Upper lobe of left lung (tissue), 6 donors: ENCODE data around the gene DAGLB. TPM values are rescaled to one million over a fixed set of nuclear protein-coding genes. Genes with fewer than 3 reads are reported as not detected.

Experiments
- ATAC-seq, 2 donors: fragments of 200-7000 bp; cut with Tn5 transposase; one replicate each; pipeline ENCODE4 v1.9.1; 2022; ENCODE audit warnings: mild to moderate bottlenecking in 2 of 2, moderate library complexity in 2 of 2; ENCODE audit not compliant: low FRiP score in 2 of 2
- DNase-seq, 2 donors: peaks; one replicate each; pipeline ENCODE4 v3.0.0-alpha.2; 2019 to 2020
- H3K27ac ChIP-seq, 4 donors: fragments of 200-600 bp; sonication (generic); one replicate each; pipeline ENCODE4 v1.5.1; 2016 to 2019
- H3K27me3 ChIP-seq, 4 donors: fragments of 200-600 bp; sonication (generic); one replicate each; pipeline ENCODE4 v1.5.1; 2017 to 2019
- H3K36me3 ChIP-seq, 4 donors: fragments of 200-600 bp; sonication (generic); one replicate each; pipeline ENCODE4 v1.5.1; 2016 to 2019
- H3K4me1 ChIP-seq, 4 donors: fragments of 200-600 bp; sonication (generic); one replicate each; pipeline ENCODE4 v1.5.1; 2018 to 2019
- H3K4me3 ChIP-seq, 4 donors: fragments of 200-600 bp; sonication (generic); one replicate each; pipeline ENCODE4 v1.5.1; 2017 to 2019; ENCODE audit warnings: mild to moderate bottlenecking in 2 of 4, moderate library complexity in 1 of 4
- H3K9me3 ChIP-seq, 4 donors: fragments of 200-600 bp; sonication (generic); one replicate each; pipeline ENCODE4 v1.5.1; 2018 to 2019
- EP300 ChIP-seq, 4 donors: sonication (generic); formaldehyde crosslinking; IDR thresholded peaks; one replicate each; pipeline ENCODE4 v1.5.1; 2017; ENCODE audit warnings: antibody characterized with exemption in 4 of 4, control low read depth in 2 of 4
- POLR2A ChIP-seq, 4 donors: fragments of 450-650 bp; IDR thresholded peaks; one replicate each; pipeline ENCODE4 v1.5.1; 2016 to 2017; ENCODE audit warnings: antibody characterized with exemption in 4 of 4, mild to moderate bottlenecking in 2 of 4
- POLR2AphosphoS5 ChIP-seq, 2 donors: sonication (generic); formaldehyde crosslinking; IDR thresholded peaks; one replicate each; pipeline ENCODE4 v1.5.1; 2017; ENCODE audit warnings: antibody characterized with exemption in 2 of 2
- WGBS, 2 donors: methylation state at CpG; one replicate each; pipeline ENCODE4 v1.1.5; 2017 to 2018; 5-methylcytosine and 5-hydroxymethylcytosine counted together
- total RNA-seq, 6 donors: library from RNA; depleted of rRNA in 4 of 6; stranded (reverse); fragments of >200 nt in 4 of 6; gene quantifications; one replicate each; pipeline versions ENCODE4 v1.1.0 to v1.2.1, GENCODE V29; 2016 to 2021
- TF ChIP-seq, protein P1 (sequence below), 6 experiments: fragments of 450-650 bp in 4 of 6; fragments of 200-600 bp in 2 of 6; sonication (generic) in 2 of 6; IDR thresholded peaks; one replicate each; pipeline ENCODE4 v1.5.1; 2016 to 2019; ENCODE audit warnings: antibody characterized with exemption in 6 of 6
- donor health status: DM: no; HTN: no; CAD: no; lungs with moderate emphysema.
- donor health status: DM: no; HTN: yes; CAD: no; lungs with severe emphysema.

Gene DAGLB
- total RNA-seq, 6 donors from 2014 or later, result 26.6 to 53.8 (median 36.7) TPM

GRCh38 chr7:6416516-6417145 lies 31.1 kb downstream of the DAGLB start:
- no peak for ATAC-seq
- Histone ChIP-seq H3K36me3 (peaks cover 26 to 86% (median 63%) of the 10 kb centered on the region in 4 donors), H3K4me1 (no peaks in the 10 kb centered on the region), H3K9me3 (no peaks in the 10 kb centered on the region), H3K27ac (no peak overlapping the region), H3K4me3 (no peak overlapping the region), H3K27me3 (no peaks in the 10 kb centered on the region)
- TF ChIP-seq POLR2A (IDR thresholded peaks at IDR 0.05) (no peak), EP300 (IDR thresholded peaks at IDR 0.05) (no peak), POLR2AphosphoS5 (IDR thresholded peaks at IDR 0.05) (no peak)
- TF ChIP-seq, protein P1, sequence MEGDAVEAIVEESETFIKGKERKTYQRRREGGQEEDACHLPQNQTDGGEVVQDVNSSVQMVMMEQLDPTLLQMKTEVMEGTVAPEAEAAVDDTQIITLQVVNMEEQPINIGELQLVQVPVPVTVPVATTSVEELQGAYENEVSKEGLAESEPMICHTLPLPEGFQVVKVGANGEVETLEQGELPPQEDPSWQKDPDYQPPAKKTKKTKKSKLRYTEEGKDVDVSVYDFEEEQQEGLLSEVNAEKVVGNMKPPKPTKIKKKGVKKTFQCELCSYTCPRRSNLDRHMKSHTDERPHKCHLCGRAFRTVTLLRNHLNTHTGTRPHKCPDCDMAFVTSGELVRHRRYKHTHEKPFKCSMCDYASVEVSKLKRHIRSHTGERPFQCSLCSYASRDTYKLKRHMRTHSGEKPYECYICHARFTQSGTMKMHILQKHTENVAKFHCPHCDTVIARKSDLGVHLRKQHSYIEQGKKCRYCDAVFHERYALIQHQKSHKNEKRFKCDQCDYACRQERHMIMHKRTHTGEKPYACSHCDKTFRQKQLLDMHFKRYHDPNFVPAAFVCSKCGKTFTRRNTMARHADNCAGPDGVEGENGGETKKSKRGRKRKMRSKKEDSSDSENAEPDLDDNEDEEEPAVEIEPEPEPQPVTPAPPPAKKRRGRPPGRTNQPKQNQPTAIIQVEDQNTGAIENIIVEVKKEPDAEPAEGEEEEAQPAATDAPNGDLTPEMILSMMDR (IDR thresholded peaks at IDR 0.05), result no peak
- DNase-seq, result peak in 1 of 2 donors; percentile 75
- 83 to 87% methylated on average over 22 to 23 of the region's 23 CpGs for WGBS, 2 donors

- no peaks in the 10 kb centered on the region for H3K9me3 ChIP-seq
- 92 to 94% methylated on average over 10 of the region's 10 CpGs for WGBS, 2 donors
- no peak for TF ChIP-seq POLR2AphosphoS5 (IDR thresholded peaks at IDR 0.05)
- no peak for TF ChIP-seq POLR2A (IDR thresholded peaks at IDR 0.05)
- TF ChIP-seq EP300 (IDR thresholded peaks at IDR 0.05), result no peak
- TF ChIP-seq, protein P1 (IDR thresholded peaks at IDR 0.05), result no peak
Observed at GRCh38 chr7:6413637-6414036, 34.1 kb downstream of the DAGLB start.

GRCh38 chr7:6409944-6410693 lies 37.6 kb downstream of the DAGLB start:
- DNase-seq (peak in 1 of 2 donors; percentile 77), ATAC-seq (peak; percentile 28 to 36)
- peaks cover 33 to 100% (median 85%) of the 10 kb centered on the region in 4 donors for H3K36me3 ChIP-seq
- TF ChIP-seq POLR2A (IDR thresholded peaks at IDR 0.05) (no peak), POLR2AphosphoS5 (IDR thresholded peaks at IDR 0.05) (no peak), EP300 (IDR thresholded peaks at IDR 0.05) (no peak)
- TF ChIP-seq, protein P1 (IDR thresholded peaks at IDR 0.05), result no peak
- H3K27me3 ChIP-seq, result no peaks in the 10 kb centered on the region
- WGBS, 2 donors, result 89 to 95% methylated on average over 18 to 34 of the region's 34 CpGs
- H3K27ac ChIP-seq, result no peak overlapping the region
- H3K9me3 ChIP-seq, result no peaks in the 10 kb centered on the region
- no peak overlapping the region for H3K4me3 ChIP-seq
- H3K4me1 ChIP-seq, result no peaks in the 10 kb centered on the region

More at GRCh38 chr7:6413637-6414036, 34.1 kb downstream of the DAGLB start:
- H3K27ac ChIP-seq, result no peak overlapping the region
- no peak for ATAC-seq
- no peaks in the 10 kb centered on the region for H3K4me1 ChIP-seq
- H3K36me3 ChIP-seq, result peaks cover 34 to 95% (median 79%) of the 10 kb centered on the region in 4 donors
- H3K27me3 ChIP-seq, result no peaks in the 10 kb centered on the region
- no peak overlapping the region for H3K4me3 ChIP-seq
- no peak for DNase-seq

- no peak for TF ChIP-seq POLR2A (IDR thresholded peaks at IDR 0.05)
- TF ChIP-seq POLR2AphosphoS5 (IDR thresholded peaks at IDR 0.05), result no peak
- no peak for TF ChIP-seq EP300 (IDR thresholded peaks at IDR 0.05)
- TF ChIP-seq, protein P1 (IDR thresholded peaks at IDR 0.05), result no peak
- peaks cover 37 to 100% (median 89%) of the 10 kb centered on the region in 4 donors for H3K36me3 ChIP-seq
Observed at GRCh38 chr7:6409091-6409490, 38.7 kb downstream of the DAGLB start.

More at GRCh38 chr7:6409091-6409490, 38.7 kb downstream of the DAGLB start:
- 89 to 91% methylated on average over 14 of the region's 14 CpGs for WGBS, 2 donors
- no peak overlapping the region for H3K4me3 ChIP-seq
- H3K27me3 ChIP-seq, result no peaks in the 10 kb centered on the region
- H3K27ac ChIP-seq, result peak overlapping the region in 1 of 4 donors; percentile 1
- H3K9me3 ChIP-seq, result no peaks in the 10 kb centered on the region
- no peaks in the 10 kb centered on the region for H3K4me1 ChIP-seq
- DNase-seq (peak in 1 of 2 donors; percentile 65), ATAC-seq (no peak)
